Ishikawa (cell line): ENCODE data around the gene SERPINB7.

Experiments
- CEBPB ChIP-seq: IDR thresholded peaks from 2 replicates; pipeline ENCODE4 v1.6.1; 2012
- CREB1 ChIP-seq: IDR thresholded peaks from 2 replicates; pipeline ENCODE4 v1.6.1; 2012; ENCODE audit warnings: low read depth
- EGR1 ChIP-seq: IDR thresholded peaks from 2 replicates; pipeline ENCODE4 v1.6.1; 2012
- EP300 ChIP-seq: IDR thresholded peaks from 2 replicates; pipeline ENCODE4 v1.6.1; 2012; ENCODE audit warnings: borderline replicate concordance
- FOXM1 ChIP-seq: IDR thresholded peaks from 2 replicates; pipeline ENCODE4 v1.6.1; 2012; ENCODE audit warnings: low read depth, borderline replicate concordance
- NFIC ChIP-seq: IDR thresholded peaks from 2 replicates; pipeline ENCODE4 v1.6.1; 2012
- RAD21 ChIP-seq: IDR thresholded peaks from 2 replicates; pipeline ENCODE4 v1.6.1; 2012; ENCODE audit warnings: low read depth
- TAF1 ChIP-seq: IDR thresholded peaks from 2 replicates; pipeline ENCODE4 v1.6.1; 2012; ENCODE audit warnings: low read depth, mild to moderate bottlenecking
- TCF12 ChIP-seq: IDR thresholded peaks from 2 replicates; pipeline ENCODE4 v1.6.1; 2012; ENCODE audit warnings: low read depth
- TEAD4 ChIP-seq: IDR thresholded peaks from 2 replicates; pipeline ENCODE4 v1.6.1; 2012
- YY1 ChIP-seq: IDR thresholded peaks from 2 replicates; pipeline ENCODE4 v1.6.1; 2012; ENCODE audit warnings: low read depth
- ZBTB7A ChIP-seq: IDR thresholded peaks from 2 replicates; pipeline ENCODE4 v1.6.1; 2012; ENCODE audit warnings: low read depth
- TF ChIP-seq, protein P1 (sequence below): IDR thresholded peaks from 2 replicates; pipeline ENCODE4 v1.6.1; 2012; ENCODE audit warnings: low read depth, mild to moderate bottlenecking
- TF ChIP-seq, protein P2 (sequence below): IDR thresholded peaks from 2 replicates; pipeline ENCODE4 v1.6.1; 2012
- TF ChIP-seq, protein P3 (sequence below): IDR thresholded peaks from 2 replicates; pipeline ENCODE4 v1.6.1; 2012

The SERPINB7 gene

DNA sequence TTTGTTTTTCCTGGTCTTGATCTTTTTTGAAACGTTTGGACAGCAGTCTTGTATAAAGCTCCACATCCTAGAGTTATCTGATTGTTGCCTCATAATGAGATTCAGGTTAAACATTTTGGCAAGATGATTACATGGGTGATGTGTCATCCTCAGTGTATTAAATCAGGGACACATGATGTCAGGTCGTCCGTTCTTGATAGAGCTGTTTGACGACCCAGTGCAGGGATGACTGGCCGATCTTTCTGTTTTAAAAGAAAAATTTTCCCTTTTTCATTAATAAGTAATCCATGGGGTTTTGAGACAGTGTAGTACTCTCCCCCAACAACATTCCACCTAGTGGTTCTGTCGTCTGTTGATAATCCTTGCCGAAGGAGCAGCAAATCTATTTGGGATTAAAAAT lies 67.8 kb downstream of the SERPINB7 start:
- no peak for TF ChIP-seq CREB1
- no peak for TF ChIP-seq YY1
- TF ChIP-seq, protein P1, sequence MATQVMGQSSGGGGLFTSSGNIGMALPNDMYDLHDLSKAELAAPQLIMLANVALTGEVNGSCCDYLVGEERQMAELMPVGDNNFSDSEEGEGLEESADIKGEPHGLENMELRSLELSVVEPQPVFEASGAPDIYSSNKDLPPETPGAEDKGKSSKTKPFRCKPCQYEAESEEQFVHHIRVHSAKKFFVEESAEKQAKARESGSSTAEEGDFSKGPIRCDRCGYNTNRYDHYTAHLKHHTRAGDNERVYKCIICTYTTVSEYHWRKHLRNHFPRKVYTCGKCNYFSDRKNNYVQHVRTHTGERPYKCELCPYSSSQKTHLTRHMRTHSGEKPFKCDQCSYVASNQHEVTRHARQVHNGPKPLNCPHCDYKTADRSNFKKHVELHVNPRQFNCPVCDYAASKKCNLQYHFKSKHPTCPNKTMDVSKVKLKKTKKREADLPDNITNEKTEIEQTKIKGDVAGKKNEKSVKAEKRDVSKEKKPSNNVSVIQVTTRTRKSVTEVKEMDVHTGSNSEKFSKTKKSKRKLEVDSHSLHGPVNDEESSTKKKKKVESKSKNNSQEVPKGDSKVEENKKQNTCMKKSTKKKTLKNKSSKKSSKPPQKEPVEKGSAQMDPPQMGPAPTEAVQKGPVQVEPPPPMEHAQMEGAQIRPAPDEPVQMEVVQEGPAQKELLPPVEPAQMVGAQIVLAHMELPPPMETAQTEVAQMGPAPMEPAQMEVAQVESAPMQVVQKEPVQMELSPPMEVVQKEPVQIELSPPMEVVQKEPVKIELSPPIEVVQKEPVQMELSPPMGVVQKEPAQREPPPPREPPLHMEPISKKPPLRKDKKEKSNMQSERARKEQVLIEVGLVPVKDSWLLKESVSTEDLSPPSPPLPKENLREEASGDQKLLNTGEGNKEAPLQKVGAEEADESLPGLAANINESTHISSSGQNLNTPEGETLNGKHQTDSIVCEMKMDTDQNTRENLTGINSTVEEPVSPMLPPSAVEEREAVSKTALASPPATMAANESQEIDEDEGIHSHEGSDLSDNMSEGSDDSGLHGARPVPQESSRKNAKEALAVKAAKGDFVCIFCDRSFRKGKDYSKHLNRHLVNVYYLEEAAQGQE = no peak
- no peak for TF ChIP-seq TCF12
- TF ChIP-seq, protein P2, sequence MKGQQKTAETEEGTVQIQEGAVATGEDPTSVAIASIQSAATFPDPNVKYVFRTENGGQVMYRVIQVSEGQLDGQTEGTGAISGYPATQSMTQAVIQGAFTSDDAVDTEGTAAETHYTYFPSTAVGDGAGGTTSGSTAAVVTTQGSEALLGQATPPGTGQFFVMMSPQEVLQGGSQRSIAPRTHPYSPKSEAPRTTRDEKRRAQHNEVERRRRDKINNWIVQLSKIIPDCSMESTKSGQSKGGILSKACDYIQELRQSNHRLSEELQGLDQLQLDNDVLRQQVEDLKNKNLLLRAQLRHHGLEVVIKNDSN = no peak
- TF ChIP-seq EGR1 = no peak
- no peak for TF ChIP-seq TAF1
- TF ChIP-seq RAD21 = no peak
- TF ChIP-seq CEBPB = no peak
- TF ChIP-seq EP300 = no peak
- no peak for TF ChIP-seq NFIC
- TF ChIP-seq FOXM1 = no peak
- no peak for TF ChIP-seq ZBTB7A
- TF ChIP-seq, protein P3, sequence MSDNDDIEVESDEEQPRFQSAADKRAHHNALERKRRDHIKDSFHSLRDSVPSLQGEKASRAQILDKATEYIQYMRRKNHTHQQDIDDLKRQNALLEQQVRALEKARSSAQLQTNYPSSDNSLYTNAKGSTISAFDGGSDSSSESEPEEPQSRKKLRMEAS = no peak
- no peak for TF ChIP-seq TEAD4

DNA sequence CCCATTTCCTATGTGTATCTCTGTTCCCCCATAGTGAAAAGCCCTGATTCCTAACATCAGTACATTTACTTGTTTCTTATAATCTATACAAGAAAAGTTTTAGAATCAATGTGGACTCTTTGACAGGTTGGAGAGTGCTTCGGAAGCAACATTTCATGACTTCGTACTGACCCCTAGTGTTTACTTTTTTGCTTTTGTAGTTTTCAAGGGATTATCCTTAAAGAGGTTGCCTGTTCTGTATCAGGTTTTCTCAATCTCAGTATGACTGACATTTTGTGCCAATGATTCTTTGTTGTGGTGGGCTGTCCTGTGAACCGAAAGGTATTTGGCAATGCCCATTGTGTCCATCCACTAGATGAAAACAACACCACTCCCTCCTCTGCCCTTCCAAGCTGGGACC lies 69.0 kb downstream of the SERPINB7 start:
- no peak for TF ChIP-seq TCF12
- no peak for TF ChIP-seq FOXM1
- TF ChIP-seq RAD21 = peak; percentile 57
- TF ChIP-seq EGR1 = 0 out of 2 replicates have a peak, but pooled peaks have one; percentile 11
- TF ChIP-seq, protein P3 = no peak
- no peak for TF ChIP-seq TAF1
- TF ChIP-seq TEAD4 = no peak
- TF ChIP-seq NFIC = no peak
- TF ChIP-seq CEBPB = no peak
- no peak for TF ChIP-seq EP300
- TF ChIP-seq YY1 = no peak
- TF ChIP-seq, protein P1 = no peak
- TF ChIP-seq, protein P2 = no peak

DNA sequence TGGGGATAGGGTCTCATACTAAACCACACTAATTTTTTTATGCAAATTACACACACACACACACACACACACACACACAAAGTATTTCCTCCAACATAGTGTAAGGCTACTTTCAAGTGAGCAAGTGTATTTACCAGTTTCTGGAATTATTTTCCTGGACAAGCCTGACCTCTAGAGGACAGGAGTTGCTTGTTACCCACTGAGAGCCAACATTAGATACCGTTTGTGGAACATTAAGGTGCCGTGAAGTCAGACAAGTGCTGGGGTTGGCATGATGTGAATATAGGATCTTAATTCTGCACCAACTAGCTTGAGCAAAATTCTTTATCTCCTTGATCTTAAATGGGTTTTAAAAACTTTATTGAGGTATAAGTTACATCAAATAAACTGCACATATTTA lies 72.9 kb downstream of the SERPINB7 start:
- no peak for TF ChIP-seq TAF1
- peak; percentile 64 for TF ChIP-seq RAD21
- no peak for TF ChIP-seq CREB1
- TF ChIP-seq EGR1 = no peak

DNA sequence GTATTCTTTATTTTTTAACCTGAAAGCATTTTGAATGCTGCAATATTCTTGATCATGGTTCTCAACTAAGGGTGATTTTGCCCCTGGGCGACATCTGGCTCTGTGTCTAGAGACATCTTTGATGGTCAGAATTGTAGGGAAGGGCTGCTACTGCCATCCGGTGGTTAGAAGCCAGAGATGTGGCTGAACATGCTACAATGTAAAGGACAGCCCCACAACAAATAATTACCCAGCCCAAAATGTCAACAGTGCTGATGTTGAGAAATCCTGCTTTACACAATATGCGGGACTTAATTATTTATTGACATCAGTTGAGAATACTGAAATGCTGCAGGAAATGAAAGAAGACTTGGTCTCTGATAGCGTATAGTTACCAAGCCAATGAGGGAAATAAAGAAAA lies 74.8 kb downstream of the SERPINB7 start:
- TF ChIP-seq TEAD4 = no peak
- TF ChIP-seq EGR1 = no peak
- peak; percentile 50 for TF ChIP-seq RAD21
- no peak for TF ChIP-seq CREB1
- no peak for TF ChIP-seq YY1

DNA sequence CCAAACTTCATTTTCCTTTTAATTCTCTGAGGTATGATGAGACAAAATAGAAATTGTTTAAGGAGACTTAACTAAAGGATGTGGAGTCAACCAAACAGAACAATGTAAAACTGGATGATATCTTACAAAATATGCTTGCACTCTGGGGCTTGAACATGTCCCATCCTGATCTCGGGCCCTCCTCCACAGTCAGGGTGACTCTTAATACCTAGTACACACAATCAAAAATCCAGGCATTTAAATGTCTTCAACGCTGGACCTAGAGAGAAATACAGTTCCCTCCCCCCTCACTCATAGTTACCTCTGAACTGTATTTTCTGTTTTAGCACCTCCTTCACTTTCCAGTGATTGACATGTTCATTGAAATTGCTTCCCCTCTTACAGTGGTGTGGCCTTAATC lies 75.4 kb downstream of the SERPINB7 start:
- TF ChIP-seq, protein P2 = no peak
- TF ChIP-seq YY1 (no peak), RAD21 (no peak), CREB1 (no peak)
